Esophagus muscularis mucosa (tissue), 3 donors: ENCODE data around the gene BCAS3.

ENCODE experiments used
- POLR2A ChIP-seq: fragments of 450-650 bp; IDR thresholded peaks from one replicate; pipeline ENCODE4 v1.6.1; 2017; ENCODE audit warnings: antibody characterized with exemption, moderate library complexity, mild to moderate bottlenecking, low read depth
- POLR2AphosphoS5 ChIP-seq, 2 donors: sonication (generic); formaldehyde crosslinking; IDR thresholded peaks; one replicate each; pipeline ENCODE4 v1.6.1; 2017; ENCODE audit warnings: antibody characterized with exemption in 2 of 2
- TF ChIP-seq, protein P1 (sequence below), 3 experiments: fragments of 200-600 bp in 2 of 3; fragments of 450-650 bp in 1 of 3; sonication (generic) in 2 of 3; IDR thresholded peaks; one replicate each; pipeline ENCODE4 v1.5.1; 2017 to 2019; ENCODE audit warnings: antibody characterized with exemption in 3 of 3, mild to moderate bottlenecking in 2 of 3, moderate library complexity in 1 of 3

DNA sequence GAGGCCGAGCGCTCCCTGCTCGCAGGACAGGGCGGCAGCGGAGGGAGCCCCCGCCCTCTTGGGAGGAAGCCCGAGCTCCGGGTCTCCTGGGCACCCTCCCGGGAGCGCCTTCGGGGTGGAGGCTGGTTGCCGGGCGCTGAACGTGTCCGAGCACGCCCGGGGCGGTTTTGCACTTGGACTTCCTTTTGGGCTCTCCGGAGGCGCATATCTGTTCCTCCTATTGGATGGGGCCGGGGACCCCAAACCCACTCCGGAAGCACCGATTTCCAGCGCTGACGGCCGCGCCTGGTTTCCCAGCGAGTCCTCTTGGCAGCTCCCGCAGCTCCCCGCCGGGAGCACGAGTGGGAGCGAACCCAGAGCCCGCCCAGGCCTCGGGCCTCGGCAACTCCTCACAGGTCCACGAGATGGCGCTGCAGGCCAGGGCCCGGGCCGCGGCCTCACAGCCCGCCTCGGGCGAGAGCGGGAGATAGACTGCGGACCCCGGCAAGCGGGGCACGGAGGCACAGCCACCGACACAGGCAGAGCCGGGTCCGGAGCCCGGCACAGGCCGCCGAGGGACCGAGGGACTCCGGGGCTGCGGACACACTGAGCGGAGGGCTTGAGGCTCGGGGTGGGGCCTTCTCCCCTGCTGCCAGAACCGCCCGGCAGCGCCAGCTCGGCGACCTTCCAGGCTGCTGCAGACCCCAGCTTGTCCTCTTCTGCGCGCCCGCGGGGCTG is 734.6 kb downstream of the BCAS3 start:
- peak; percentile 63 to 73 for TF ChIP-seq POLR2AphosphoS5 (IDR thresholded peaks at IDR 0.05)
- TF ChIP-seq, protein P1, sequence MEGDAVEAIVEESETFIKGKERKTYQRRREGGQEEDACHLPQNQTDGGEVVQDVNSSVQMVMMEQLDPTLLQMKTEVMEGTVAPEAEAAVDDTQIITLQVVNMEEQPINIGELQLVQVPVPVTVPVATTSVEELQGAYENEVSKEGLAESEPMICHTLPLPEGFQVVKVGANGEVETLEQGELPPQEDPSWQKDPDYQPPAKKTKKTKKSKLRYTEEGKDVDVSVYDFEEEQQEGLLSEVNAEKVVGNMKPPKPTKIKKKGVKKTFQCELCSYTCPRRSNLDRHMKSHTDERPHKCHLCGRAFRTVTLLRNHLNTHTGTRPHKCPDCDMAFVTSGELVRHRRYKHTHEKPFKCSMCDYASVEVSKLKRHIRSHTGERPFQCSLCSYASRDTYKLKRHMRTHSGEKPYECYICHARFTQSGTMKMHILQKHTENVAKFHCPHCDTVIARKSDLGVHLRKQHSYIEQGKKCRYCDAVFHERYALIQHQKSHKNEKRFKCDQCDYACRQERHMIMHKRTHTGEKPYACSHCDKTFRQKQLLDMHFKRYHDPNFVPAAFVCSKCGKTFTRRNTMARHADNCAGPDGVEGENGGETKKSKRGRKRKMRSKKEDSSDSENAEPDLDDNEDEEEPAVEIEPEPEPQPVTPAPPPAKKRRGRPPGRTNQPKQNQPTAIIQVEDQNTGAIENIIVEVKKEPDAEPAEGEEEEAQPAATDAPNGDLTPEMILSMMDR (IDR thresholded peaks at IDR 0.05): peak in 2 of 3 experiments; percentile 95 to 97
- no peak for TF ChIP-seq POLR2A
